ENCODE data around the gene POLR1D.

DNA sequence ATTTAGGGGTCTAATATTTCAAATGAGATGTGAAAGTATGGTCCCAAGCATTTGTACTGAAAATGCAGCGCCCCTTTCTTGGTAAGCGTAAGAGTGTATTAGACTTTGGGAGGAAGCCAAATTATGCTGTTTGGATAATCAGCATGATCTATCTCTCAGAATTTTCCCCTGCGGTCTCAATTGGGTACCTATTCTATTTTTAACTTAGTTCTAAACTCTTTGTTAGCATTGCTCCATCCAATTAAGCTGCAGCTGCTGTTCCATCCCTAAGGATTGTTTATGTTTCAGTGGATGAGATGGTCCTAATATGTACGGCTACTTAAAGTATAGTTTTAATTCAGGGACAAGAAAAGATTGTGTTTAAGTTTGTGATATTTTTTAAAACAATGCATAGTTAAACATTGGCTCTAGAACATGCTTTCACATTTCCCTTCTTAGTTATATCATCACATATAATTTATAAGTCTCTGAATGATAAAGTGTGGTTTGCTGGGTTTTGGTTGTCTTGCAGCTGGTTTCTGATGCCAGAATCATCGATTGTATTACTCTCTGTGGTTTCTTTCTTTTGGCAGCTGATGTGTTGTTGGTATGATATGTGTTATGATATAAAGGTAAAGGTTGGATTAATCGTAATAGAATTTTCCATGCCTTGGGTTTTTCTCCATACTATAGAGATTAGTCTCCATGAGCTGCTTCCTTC lies 15.0 kb downstream of the POLR1D start:
- TF ChIP-seq, protein P1, sequence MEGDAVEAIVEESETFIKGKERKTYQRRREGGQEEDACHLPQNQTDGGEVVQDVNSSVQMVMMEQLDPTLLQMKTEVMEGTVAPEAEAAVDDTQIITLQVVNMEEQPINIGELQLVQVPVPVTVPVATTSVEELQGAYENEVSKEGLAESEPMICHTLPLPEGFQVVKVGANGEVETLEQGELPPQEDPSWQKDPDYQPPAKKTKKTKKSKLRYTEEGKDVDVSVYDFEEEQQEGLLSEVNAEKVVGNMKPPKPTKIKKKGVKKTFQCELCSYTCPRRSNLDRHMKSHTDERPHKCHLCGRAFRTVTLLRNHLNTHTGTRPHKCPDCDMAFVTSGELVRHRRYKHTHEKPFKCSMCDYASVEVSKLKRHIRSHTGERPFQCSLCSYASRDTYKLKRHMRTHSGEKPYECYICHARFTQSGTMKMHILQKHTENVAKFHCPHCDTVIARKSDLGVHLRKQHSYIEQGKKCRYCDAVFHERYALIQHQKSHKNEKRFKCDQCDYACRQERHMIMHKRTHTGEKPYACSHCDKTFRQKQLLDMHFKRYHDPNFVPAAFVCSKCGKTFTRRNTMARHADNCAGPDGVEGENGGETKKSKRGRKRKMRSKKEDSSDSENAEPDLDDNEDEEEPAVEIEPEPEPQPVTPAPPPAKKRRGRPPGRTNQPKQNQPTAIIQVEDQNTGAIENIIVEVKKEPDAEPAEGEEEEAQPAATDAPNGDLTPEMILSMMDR (IDR thresholded peaks at IDR 0.05 in 8 of 11, conservative IDR thresholded peaks at IDR 0.05 in 3 of 11): no peak
- no peak for TF ChIP-seq POLR2AphosphoS5 (IDR thresholded peaks at IDR 0.05)
- no peak for TF ChIP-seq POLR2A (IDR thresholded peaks at IDR 0.05)

All from spleen (tissue), 7 donors.